HEK293T (cell line): Measurements from ENCODE around the gene C1QL4.

Source experiments
- BHLHE40 ChIP-seq: fragments of 450-650 bp; IDR thresholded peaks from 2 replicates; pipeline ENCODE4 v1.6.1; 2016; ENCODE audit warnings: mild to moderate bottlenecking, moderate library complexity, borderline replicate concordance
- CTBP1 ChIP-seq: fragments of 450-650 bp; IDR thresholded peaks from 2 replicates; pipeline ENCODE4 v1.6.1; 2016; ENCODE audit warnings: borderline replicate concordance
- ELF4 ChIP-seq: fragments of 450-650 bp; IDR thresholded peaks from 2 replicates; pipeline ENCODE4 v1.6.1; 2017; ENCODE audit warnings: antibody characterized with exemption
- FOXA1 ChIP-seq: fragments of 450-650 bp; IDR thresholded peaks from 2 replicates; pipeline ENCODE4 v1.6.1; 2016; ENCODE audit warnings: mild to moderate bottlenecking
- FOXK2 ChIP-seq: fragments of 450-650 bp; IDR thresholded peaks from 2 replicates; pipeline ENCODE4 v1.6.1; 2016; ENCODE audit warnings: mild to moderate bottlenecking
- FOXM1 ChIP-seq: fragments of 450-650 bp; IDR thresholded peaks from 2 replicates; pipeline ENCODE4 v1.6.1; 2017; ENCODE audit warnings: mild to moderate bottlenecking, borderline replicate concordance
- L3MBTL2 ChIP-seq: fragments of 450-650 bp; conservative IDR thresholded peaks from 2 replicates; pipeline ENCODE4 v1.6.1; 2016; ENCODE audit warnings: mild to moderate bottlenecking
- NFRKB ChIP-seq: fragments of 450-650 bp; IDR thresholded peaks from 2 replicates; pipeline ENCODE4 v1.6.1; 2016; ENCODE audit warnings: mild to moderate bottlenecking, moderate library complexity
- SP1 ChIP-seq: fragments of 450-650 bp; IDR thresholded peaks from 2 replicates; pipeline ENCODE4 v1.6.1; 2017
- SUZ12 ChIP-seq: fragments of 450-650 bp; IDR thresholded peaks from 2 replicates; pipeline ENCODE4 v1.6.1; 2016; ENCODE audit warnings: mild to moderate bottlenecking
- TARDBP ChIP-seq: fragments of 450-650 bp; IDR thresholded peaks from 2 replicates; pipeline ENCODE4 v1.6.1; 2016
- ZNF384 ChIP-seq: fragments of 450-650 bp; IDR thresholded peaks from 2 replicates; pipeline ENCODE4 v1.6.1; 2016

DNA sequence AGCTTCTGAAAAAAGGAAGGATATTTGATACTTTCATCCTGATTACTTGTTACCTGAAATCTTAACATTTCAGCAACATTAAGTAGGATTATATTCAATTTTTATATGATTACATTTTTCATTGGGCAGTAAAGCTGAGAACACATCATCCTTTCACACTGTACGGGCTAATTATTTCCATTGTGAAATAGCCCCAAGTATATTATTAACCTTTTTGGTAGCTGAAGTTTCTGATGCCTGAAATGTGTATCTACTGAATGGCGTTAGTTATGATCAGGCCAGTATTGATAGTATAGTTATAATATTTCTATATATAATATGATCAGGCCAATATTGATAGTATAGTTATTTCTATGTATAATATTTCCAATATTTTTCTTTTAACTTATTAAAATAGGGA is 40.4 kb upstream of the C1QL4 start:
- TF ChIP-seq SUZ12 (no peak), L3MBTL2 (no peak), TARDBP (no peak), NFRKB (no peak), ELF4 (no peak), BHLHE40 (no peak), FOXM1 (no peak), ZNF384 (no peak), CTBP1 (no peak), FOXK2 (no peak), FOXA1 (no peak), SP1 (no peak)
